Liver (tissue), 9 donors: Measurements from ENCODE around the gene EIF3K. TPM values are rescaled to one million over a fixed set of nuclear protein-coding genes. Genes with fewer than 3 reads are reported as not detected.

ENCODE experiments used
- DNase-seq: peaks from one replicate; pipeline ENCODE4 v3.0.0-alpha.2; 2017; ENCODE audit warnings: low spot score
- H3K27ac ChIP-seq, 2 donors: one replicate each; pipeline ENCODE4 v1.7.0; 2013; ENCODE audit warnings: inconsistent platforms in 2 of 2, low read length in 2 of 2, control low read depth in 1 of 2, low read depth in 1 of 2, mild to moderate bottlenecking in 1 of 2
- H3K27me3 ChIP-seq, 4 donors: one replicate each; pipeline versions ENCODE4 v1.6.1 to v1.7.0; 2013; ENCODE audit warnings: low read length in 3 of 4, inconsistent platforms in 1 of 4, mild to moderate bottlenecking in 1 of 4, moderate library complexity in 1 of 4; ENCODE audit not compliant: control insufficient read depth in 4 of 4, insufficient read depth in 4 of 4
- H3K36me3 ChIP-seq, 4 donors: one replicate each; pipeline versions ENCODE4 v1.6.1 to v1.7.0; 2013; ENCODE audit warnings: low read length in 3 of 4, mild to moderate bottlenecking in 3 of 4, low read depth in 1 of 4, moderate library complexity in 1 of 4; ENCODE audit not compliant: control insufficient read depth in 4 of 4, insufficient read depth in 3 of 4
- H3K4me1 ChIP-seq, 4 donors: one replicate each; pipeline versions ENCODE4 v1.6.1 to v1.7.0; 2013; ENCODE audit warnings: low read length in 3 of 4, mild to moderate bottlenecking in 3 of 4, moderate library complexity in 1 of 4; ENCODE audit not compliant: control insufficient read depth in 4 of 4, insufficient read depth in 4 of 4
- H3K4me3 ChIP-seq, 3 donors: one replicate each; pipeline versions ENCODE4 v1.6.1 to v1.7.0; 2013; ENCODE audit warnings: low read length in 3 of 3, control low read depth in 1 of 3, low read depth in 1 of 3, mild to moderate bottlenecking in 1 of 3
- H3K9ac ChIP-seq, 2 donors: one replicate each; pipeline ENCODE4 v1.7.0; 2013; ENCODE audit warnings: low read length in 2 of 2, mild to moderate bottlenecking in 2 of 2, moderate library complexity in 2 of 2, control low read depth in 1 of 2, low read depth in 1 of 2
- H3K9me3 ChIP-seq, 4 donors: one replicate each; pipeline versions ENCODE4 v1.6.1 to v1.7.0; 2013; ENCODE audit warnings: low read length in 3 of 4; ENCODE audit not compliant: control insufficient read depth in 4 of 4
- EGR1 ChIP-seq, 2 donors: IDR thresholded peaks; 2 replicates each; pipeline ENCODE4 v1.6.1; 2016 to 2018; ENCODE audit warnings: antibody characterized with exemption in 2 of 2, low read depth in 2 of 2
- FOXA1 ChIP-seq: IDR thresholded peaks from 2 replicates; pipeline ENCODE4 v1.6.1; 2016; ENCODE audit warnings: antibody characterized with exemption
- FOXA2 ChIP-seq: IDR thresholded peaks from 2 replicates; pipeline ENCODE4 v1.6.1; 2016; ENCODE audit warnings: antibody characterized with exemption
- GABPA ChIP-seq, 2 donors: IDR thresholded peaks in 1 of 2; conservative IDR thresholded peaks in 1 of 2; 2 replicates each; pipeline ENCODE4 v1.6.1; 2016; ENCODE audit warnings: antibody characterized with exemption in 2 of 2, mild to moderate bottlenecking in 1 of 2, moderate library complexity in 1 of 2
- HNF4A ChIP-seq, 2 donors: conservative IDR thresholded peaks; 2 replicates each; pipeline ENCODE4 v1.6.1; 2016; ENCODE audit warnings: antibody characterized with exemption in 2 of 2, mild to moderate bottlenecking in 2 of 2
- HNF4G ChIP-seq: IDR thresholded peaks from 2 replicates; pipeline ENCODE4 v1.6.1; 2016; ENCODE audit warnings: antibody characterized with exemption
- JUND ChIP-seq, 2 donors: IDR thresholded peaks; 2 replicates each; pipeline ENCODE4 v1.6.1; 2016; ENCODE audit warnings: antibody characterized with exemption in 2 of 2
- NR2F2 ChIP-seq: IDR thresholded peaks from 2 replicates; pipeline ENCODE4 v1.6.1; 2016; ENCODE audit warnings: antibody characterized with exemption
- RAD21 ChIP-seq, 2 donors: IDR thresholded peaks; 2 replicates each; pipeline ENCODE4 v1.6.1; 2016; ENCODE audit warnings: antibody characterized with exemption in 2 of 2, mild to moderate bottlenecking in 2 of 2
- REST ChIP-seq: IDR thresholded peaks from 2 replicates; pipeline ENCODE4 v1.6.1; 2016; ENCODE audit warnings: antibody characterized with exemption, mild to moderate bottlenecking
- RXRA ChIP-seq, 2 donors: IDR thresholded peaks; 2 replicates each; pipeline ENCODE4 v1.6.1; 2017 to 2018; ENCODE audit warnings: antibody characterized with exemption in 2 of 2, mild to moderate bottlenecking in 1 of 2
- SP1 ChIP-seq: IDR thresholded peaks from 2 replicates; pipeline ENCODE4 v1.6.1; 2018; ENCODE audit warnings: antibody characterized with exemption, mild to moderate bottlenecking
- TAF1 ChIP-seq: conservative IDR thresholded peaks from 2 replicates; pipeline ENCODE4 v1.6.1; 2016; ENCODE audit warnings: antibody characterized with exemption, mild to moderate bottlenecking
- YY1 ChIP-seq: IDR thresholded peaks from 2 replicates; pipeline ENCODE4 v1.6.1; 2016; ENCODE audit warnings: antibody characterized with exemption, mild to moderate bottlenecking
- ZBTB33 ChIP-seq: IDR thresholded peaks from 2 replicates; pipeline ENCODE4 v1.6.1; 2016; ENCODE audit warnings: antibody characterized with exemption
- WGBS: extraction: QIAGEN DNeasy Blood & Tissue Kit; methylation state at CpG from one replicate; pipeline ENCODE4 v1.1.7; 2013; 5-methylcytosine and 5-hydroxymethylcytosine counted together
- polyA plus RNA-seq, 2 donors: library from polyadenylated mRNA; stranded (reverse) in 1 of 2; unstranded in 1 of 2; fragments of 200-250 nt in 1 of 2; fragments of >200 nt in 1 of 2; fragmentation: Nextera tagmentation in 1 of 2; extraction: Ambion mirVana in 1 of 2; gene quantifications; one replicate each; pipeline versions ENCODE4 v1.2.1 to v1.2.3, GENCODE V29; 2013 to 2015
- total RNA-seq, 2 donors: library from RNA; depleted of rRNA; stranded (reverse); fragments of >200 nt; gene quantifications; one replicate each; pipeline ENCODE4 v1.2.3, GENCODE V29; 2014
- TF ChIP-seq, protein P1 (sequence below): fragments of 150-350 bp; IDR thresholded peaks from 2 replicates; pipeline ENCODE4 v1.5.1; 2017; ENCODE audit warnings: improper control_type of control experiment, low read depth, low read length; ENCODE audit not compliant: missing input control
- TF ChIP-seq, protein P2 (sequence below): IDR thresholded peaks from 2 replicates; pipeline ENCODE4 v1.6.1; 2016; ENCODE audit warnings: antibody characterized with exemption
- TF ChIP-seq, protein P3 (sequence below): IDR thresholded peaks from 2 replicates; pipeline ENCODE4 v1.6.1; 2016; ENCODE audit warnings: antibody characterized with exemption
- donor health status: healthy.
- donor health status: healthy.
- donor health status: healthy.
- donor health status: healthy.
- donor health status: healthy.

EIF3K gene
- total and polyA plus RNA-seq, 4 donors = 118 to 240 (median 151) TPM

GRCh38 chr19:38678891-38679494 lies 60.0 kb downstream of the EIF3K start:
- H3K27ac ChIP-seq = peak overlapping the region; percentile 78 to 82
- no peak overlapping the region for H3K4me3 ChIP-seq
- peaks cover 18 to 80% (median 33%) of the 10 kb centered on the region in 4 donors for H3K4me1 ChIP-seq
- WGBS = 85% methylated on average over 7 of the region's 7 CpGs
- H3K36me3 ChIP-seq = peaks cover 0 to 3% (median 0%) of the 10 kb centered on the region in 4 donors
- no peaks in the 10 kb centered on the region for H3K9me3 ChIP-seq
- H3K27me3 ChIP-seq = no peaks in the 10 kb centered on the region
- no peak overlapping the region for H3K9ac ChIP-seq
- TF ChIP-seq FOXA2 (no peak), RXRA (IDR thresholded peaks at IDR 0.05) (no peak), SP1 (no peak), TAF1 (no peak), NR2F2 (no peak), RAD21 (IDR thresholded peaks at IDR 0.05) (no peak), HNF4G (no peak), JUND (IDR thresholded peaks at IDR 0.05) (no peak), REST (no peak)
- TF ChIP-seq, protein P1, sequence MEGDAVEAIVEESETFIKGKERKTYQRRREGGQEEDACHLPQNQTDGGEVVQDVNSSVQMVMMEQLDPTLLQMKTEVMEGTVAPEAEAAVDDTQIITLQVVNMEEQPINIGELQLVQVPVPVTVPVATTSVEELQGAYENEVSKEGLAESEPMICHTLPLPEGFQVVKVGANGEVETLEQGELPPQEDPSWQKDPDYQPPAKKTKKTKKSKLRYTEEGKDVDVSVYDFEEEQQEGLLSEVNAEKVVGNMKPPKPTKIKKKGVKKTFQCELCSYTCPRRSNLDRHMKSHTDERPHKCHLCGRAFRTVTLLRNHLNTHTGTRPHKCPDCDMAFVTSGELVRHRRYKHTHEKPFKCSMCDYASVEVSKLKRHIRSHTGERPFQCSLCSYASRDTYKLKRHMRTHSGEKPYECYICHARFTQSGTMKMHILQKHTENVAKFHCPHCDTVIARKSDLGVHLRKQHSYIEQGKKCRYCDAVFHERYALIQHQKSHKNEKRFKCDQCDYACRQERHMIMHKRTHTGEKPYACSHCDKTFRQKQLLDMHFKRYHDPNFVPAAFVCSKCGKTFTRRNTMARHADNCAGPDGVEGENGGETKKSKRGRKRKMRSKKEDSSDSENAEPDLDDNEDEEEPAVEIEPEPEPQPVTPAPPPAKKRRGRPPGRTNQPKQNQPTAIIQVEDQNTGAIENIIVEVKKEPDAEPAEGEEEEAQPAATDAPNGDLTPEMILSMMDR = no peak
- TF ChIP-seq, protein P2, sequence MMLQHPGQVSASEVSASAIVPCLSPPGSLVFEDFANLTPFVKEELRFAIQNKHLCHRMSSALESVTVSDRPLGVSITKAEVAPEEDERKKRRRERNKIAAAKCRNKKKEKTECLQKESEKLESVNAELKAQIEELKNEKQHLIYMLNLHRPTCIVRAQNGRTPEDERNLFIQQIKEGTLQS = no peak
- TF ChIP-seq, protein P3, sequence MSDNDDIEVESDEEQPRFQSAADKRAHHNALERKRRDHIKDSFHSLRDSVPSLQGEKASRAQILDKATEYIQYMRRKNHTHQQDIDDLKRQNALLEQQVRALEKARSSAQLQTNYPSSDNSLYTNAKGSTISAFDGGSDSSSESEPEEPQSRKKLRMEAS = no peak
- DNase-seq = no peak

DNA sequence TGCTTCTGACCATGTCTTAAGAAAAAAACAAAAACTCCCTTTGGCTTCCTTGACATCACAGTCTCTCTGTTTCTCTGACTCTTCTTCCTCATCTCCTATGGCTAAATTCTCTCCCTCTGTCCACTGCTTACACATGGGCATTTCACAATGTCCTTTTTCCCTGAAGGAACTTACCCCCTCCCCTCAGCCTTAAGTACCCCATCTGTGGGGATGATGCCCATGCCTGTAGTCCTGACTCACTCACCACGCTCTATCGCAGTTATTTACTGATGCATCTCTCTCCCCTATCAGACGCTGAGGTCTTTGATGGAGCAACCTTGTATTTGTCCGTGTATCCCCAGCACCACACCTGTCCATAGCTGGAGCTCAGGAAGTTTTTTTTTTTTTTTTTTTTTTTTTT lies 60.9 kb downstream of the EIF3K start:
- Histone ChIP-seq H3K4me3 (no peak overlapping the region), H3K27me3 (no peaks in the 10 kb centered on the region), H3K36me3 (peaks cover 0 to 3% (median 0%) of the 10 kb centered on the region in 4 donors), H3K9me3 (no peaks in the 10 kb centered on the region), H3K27ac (peak overlapping the region; percentile 78 to 82), H3K9ac (peak overlapping the region in 1 of 2 donors; percentile 39), H3K4me1 (peaks cover 21 to 74% (median 37%) of the 10 kb centered on the region in 4 donors)
- TF ChIP-seq JUND (IDR thresholded peaks at IDR 0.05) (no peak), YY1 (no peak), FOXA1 (no peak), RAD21 (IDR thresholded peaks at IDR 0.05) (no peak), ZBTB33 (no peak), GABPA (IDR thresholded peaks at IDR 0.05 in 1 of 2, conservative IDR thresholded peaks at IDR 0.05 in 1 of 2) (no peak), REST (no peak), RXRA (IDR thresholded peaks at IDR 0.05) (no peak), HNF4A (conservative IDR thresholded peaks at IDR 0.05) (no peak), EGR1 (IDR thresholded peaks at IDR 0.05; ENCODE audit: low read depth in 2 of 2) (no peak), HNF4G (no peak), TAF1 (no peak), NR2F2 (no peak)
- TF ChIP-seq, protein P1 = no peak
- no peak for DNase-seq
- WGBS = 68% methylated on average over 4 of the region's 4 CpGs
